T-helper 2 cell treated with Interferon-gamma antibody and Interleukin-4, amounts not matched to agents 100 ng/mL and 5 ng/mL, for 36 hours (primary cell): ENCODE measurements around the gene SPTAN1. TPM values are rescaled to one million over a fixed set of nuclear protein-coding genes. Genes with fewer than 3 reads are reported as not detected.
"Not testable (repeated sequence)": the region's sequence is repeated elsewhere in the genome, so short reads cannot be mapped to it uniquely, and the experiment has no call there.

ENCODE experiments used
- intact Hi-C: fragments of 100-400 bp; cut with micrococcal nuclease; formaldehyde crosslinking; loops from one replicate; pipeline ENCODE4 v1.15.1; 2023
- total RNA-seq: library from RNA; stranded (reverse); gene quantifications from 2 replicates; pipeline ENCODE4 v1.2.3, GENCODE V29; 2022

SPTAN1 gene
- total RNA-seq, 1 donor from 2014 or later = 333 TPM

- intact Hi-C loops = no loop called here
Measured at GRCh38 chr9:128629852-128630545, 77.6 kb downstream of the SPTAN1 start.

GRCh38 chr9:128631636-128632035, 79.2 kb downstream of the SPTAN1 start:
- intact Hi-C loops = no loop called here

DNA sequence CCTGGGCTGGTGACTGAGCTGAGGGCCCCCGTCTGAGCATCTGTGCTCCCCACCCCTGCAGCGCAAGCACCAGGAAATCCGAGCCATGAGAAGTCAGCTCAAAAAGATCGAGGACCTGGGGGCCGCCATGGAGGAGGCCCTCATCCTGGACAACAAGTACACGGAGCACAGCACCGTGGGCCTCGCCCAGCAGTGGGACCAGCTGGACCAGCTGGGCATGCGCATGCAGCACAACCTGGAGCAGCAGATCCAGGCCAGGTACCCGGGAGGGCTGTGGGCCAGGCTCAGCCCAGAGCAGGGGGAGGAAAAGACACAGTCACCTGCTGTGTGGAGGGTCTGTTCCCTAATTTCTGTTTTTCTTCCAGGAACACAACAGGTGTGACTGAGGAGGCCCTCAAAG, 79.7 kb downstream of the SPTAN1 start:
- intact Hi-C loops = no loop called here

DNA sequence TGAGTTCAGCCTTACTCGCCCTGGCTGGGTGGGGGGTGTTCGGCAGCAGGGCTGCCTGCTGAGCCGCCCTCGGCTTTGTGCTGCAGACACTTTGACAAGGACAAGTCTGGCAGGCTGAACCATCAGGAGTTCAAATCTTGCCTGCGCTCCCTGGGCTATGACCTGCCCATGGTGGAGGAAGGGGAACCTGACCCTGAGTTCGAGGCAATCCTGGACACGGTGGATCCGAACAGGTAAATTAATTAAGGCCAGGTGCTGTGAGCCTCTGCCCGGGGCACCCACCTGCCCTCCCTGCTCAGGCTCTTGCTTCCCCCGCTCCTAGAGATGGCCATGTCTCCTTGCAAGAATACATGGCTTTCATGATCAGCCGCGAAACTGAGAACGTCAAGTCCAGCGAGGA, 80.1 kb downstream of the SPTAN1 start:
- intact Hi-C loops = no loop called here

DNA sequence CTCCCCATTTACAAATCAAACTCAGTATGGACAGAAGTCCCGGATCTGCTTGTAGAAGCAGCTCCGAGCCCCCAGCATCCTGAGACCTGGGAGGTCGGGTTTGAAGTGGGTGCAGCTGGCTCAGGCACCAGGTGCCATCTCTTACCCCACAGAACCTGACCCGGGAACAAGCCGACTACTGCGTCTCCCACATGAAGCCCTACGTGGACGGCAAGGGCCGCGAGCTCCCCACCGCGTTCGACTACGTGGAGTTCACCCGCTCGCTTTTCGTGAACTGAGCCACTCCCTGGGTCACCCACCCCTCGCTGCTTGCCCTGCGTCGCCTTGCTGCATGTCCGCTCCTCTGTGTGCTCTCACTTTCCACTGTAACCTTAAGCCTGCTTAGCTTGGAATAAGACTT, 80.7 kb downstream of the SPTAN1 start:
- intact Hi-C loops = no loop called here

DNA sequence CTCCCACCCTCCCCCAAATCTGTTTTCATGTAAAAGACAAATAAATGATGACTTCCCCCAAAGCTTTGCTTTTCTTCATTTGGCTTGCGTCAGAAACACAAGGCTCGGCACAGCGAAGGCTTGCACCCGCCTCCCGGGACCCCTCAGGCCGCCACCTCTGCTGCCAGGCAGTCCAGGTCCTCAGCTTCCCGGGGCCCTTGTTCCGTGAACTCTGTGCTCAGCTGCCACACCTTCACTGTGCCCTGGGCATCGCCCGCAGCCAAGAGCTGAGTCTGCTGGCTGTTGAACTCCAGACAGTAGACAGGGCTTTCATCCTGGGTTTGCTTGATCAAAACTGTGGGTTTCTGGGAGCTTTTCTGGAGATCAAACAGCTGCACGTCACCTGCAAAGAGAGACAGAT, 81.2 kb downstream of the SPTAN1 start:
- intact Hi-C loops = no loop called here

DNA sequence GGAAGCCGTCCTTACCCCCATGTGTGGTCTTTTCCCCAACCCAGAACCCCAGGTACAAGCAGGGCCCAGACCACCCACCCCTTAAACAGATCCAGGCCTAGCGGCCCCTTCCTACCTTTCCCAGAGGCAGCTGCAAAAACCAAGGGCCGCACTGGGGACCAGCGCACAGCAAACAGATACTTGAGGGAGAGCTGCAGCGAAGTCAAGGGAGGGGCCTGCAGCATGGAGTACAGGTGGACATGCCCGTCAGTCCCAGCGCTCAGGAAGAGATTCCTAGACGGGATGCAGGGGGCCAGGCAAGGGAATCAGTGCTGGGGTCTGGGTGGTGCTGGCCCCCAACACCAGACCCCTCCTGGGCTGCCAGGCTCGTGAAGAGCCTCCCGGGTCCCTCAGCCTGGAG, 81.7 kb downstream of the SPTAN1 start:
- intact Hi-C loops = no loop called here

DNA sequence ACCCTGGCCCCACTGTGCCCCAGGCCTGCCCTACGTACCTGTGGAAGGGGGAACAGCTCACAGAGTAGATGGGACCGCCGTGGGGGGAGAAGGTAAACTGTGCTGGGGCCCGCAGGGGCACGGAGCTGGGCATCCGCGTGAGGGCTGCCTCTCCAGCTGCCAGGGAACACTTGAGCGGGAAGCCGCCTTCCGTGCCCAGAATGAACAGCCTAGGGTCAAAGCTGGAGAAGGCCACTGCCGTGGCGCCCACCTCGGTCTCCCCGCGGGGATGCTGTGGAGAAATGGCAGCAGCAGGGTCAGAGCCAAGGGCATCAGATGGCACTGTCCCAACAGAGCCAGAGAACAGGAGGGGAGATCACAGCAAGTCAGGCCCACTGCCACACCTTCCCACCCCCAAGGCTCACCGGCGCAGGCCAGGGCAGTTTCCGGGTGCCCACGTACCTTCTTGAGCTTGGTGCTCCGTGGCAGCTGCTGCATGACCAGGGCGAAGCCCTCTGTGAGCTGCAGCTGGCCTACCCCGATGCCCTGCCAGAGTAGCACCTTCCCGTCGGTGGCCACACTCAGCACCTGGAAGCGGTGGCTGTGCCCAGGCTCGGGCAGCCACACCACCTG, 82.4 kb downstream of the SPTAN1 start:
- intact Hi-C loops = no loop called here

- intact Hi-C loops = no loop called here
Measured at GRCh38 chr9:128635266-128636023, 83.1 kb downstream of the SPTAN1 start.

GRCh38 chr9:128636024-128636390, 83.6 kb downstream of the SPTAN1 start:
- intact Hi-C loops = no loop called here

DNA sequence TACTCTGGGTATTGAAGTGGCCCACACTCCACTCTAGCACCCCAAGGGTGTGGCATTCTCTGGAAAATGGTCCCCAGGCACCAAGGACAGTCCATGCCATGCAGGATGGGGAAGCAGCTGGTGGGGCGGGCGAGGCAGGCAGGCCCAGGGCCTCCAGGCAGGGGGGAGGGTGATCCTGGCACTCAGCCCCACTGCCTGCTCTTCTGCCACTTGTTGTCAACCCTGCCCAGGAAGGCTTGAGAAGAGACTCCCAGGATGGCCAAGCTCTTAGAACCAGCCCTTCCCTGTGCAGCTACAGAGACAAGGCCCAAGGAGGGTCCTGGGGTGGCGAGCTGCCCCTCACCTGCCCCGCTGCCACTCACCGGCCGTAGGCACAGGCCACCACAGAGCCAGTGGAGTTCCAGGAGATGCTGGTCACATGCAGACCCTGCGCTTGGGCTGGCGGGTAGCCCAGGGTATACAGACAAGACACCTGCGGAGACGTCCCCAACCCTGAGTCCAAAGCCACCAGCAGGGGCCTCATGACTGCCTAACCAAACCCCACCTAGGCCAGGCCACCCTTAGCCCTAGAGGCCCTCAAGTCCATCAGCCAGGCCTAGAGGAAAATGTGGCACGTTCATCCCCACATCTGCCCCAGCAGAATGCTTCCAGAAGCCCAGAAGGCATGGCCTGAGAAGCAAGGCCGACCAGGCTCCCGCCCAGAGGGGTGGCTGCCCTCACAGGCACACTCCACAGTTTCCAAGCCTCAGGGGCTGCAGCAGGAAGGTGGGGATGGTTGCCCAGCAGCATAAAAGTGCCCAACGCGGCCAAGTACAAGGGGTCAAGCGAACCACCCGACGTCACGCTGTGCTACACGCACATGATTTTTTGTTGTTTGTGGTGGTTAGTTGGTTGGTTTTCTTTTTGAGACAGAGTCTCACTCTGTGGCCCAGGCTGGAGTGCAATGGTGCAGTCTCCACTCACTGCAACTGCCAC, 84.5 kb downstream of the SPTAN1 start:
- intact Hi-C loops = no loop called here

GRCh38 chr9:128637656-128638055, 85.3 kb downstream of the SPTAN1 start:
- intact Hi-C loops = no loop called here

DNA sequence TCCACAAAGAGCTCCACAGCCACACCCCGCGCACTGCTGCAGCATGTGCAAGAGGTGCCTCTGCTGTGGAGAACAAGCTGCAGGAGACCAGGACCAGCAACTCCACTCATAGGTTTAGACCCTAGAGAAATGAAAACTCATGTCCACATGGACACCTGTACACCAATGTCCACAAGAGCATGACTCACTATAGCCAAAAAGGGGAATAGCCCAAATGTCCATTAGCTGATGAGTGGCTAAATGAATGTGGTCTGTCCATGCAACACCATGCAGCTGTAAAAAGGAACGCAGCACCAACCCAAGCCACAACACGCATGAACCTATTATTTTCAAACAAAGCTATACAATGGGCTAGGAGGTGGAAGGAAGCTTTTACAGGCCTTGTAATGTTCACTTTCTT, 86.2 kb downstream of the SPTAN1 start:
- intact Hi-C loops = no loop called here

DNA sequence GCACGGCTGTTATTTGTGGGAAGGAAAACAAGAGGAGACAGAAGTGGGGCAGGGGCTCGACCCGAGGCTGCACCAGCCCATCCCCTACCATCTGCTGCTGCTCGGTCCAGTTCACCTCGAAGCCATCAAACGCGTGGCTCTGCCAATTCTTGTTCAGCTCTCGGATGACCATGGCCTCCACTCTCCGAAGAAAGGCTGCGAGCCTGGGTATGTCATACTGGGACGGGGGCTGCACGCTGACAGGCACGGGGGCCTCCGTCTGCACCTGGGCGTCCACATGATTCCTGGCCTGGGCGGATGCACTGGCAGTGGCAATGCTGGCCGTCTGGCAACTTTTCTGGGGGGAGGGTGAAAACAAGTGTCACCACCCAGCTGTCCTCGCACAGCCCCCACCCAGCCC, 88.2 kb downstream of the SPTAN1 start:
- intact Hi-C loops = no loop called here

DNA sequence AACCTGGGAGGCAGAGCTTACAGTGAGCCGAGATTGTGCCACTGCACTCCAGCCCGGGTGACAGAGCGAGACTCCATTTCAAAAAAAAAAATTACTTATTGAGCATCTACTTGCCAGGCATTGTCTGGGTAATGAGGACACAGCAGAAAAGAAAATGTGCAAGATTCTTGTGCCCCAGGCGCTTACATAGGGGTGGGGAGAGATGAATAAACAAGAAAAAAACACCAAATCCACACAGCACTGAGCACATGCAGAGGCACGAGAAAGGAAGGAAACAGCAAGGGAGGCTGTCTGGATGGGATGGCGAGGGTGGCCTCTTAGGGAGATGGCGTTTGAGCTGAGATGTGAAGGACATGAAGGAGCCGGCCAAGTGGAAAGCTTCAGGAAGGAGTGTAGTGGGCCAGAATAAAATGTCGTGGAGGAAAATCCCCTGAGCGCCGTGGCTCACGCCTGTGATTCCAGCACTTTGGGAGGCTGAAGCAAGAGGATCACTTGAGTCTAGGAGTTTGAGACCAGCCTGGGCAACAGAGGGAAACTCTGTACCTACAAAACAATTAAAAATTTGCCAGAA, 90.4 kb downstream of the SPTAN1 start:
- intact Hi-C loops = no loop called here

DNA sequence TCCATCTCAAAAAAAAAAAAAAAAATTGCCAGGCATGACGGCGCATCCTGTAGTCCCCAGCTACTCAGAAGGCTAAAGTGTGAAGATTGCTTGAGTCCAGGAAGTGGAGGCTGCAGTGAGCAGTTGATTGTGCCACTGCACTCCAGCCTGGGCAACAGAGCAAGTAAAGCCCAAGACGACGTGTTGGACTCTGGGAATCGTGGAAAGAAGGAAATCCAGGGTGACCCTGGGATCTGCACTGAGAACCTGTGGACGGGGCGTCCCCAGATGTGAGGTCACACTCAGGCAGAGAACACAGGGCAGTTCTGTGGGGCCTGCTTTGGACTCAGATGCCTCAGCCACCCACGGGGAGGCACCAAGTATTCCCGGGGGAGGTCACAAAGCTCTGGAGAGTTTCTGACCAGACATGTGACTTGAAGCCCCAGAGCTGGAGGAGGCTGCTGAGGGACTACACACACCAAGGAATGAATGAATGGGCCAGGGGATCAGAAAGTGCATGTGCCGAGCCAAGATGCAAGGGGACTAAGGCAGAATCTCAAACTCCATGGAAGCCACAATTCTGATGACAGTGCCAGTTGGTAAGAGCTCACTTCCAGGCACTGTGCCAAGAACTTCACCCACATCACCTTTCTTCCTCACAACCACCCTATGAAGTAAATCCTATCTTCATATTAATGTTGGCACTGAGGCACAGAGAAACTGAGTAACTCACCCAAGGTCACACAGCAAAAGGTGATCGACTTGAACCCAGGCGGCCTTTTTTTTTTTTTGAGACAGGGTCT, 91.3 kb downstream of the SPTAN1 start:
- intact Hi-C loops = no loop called here

DNA sequence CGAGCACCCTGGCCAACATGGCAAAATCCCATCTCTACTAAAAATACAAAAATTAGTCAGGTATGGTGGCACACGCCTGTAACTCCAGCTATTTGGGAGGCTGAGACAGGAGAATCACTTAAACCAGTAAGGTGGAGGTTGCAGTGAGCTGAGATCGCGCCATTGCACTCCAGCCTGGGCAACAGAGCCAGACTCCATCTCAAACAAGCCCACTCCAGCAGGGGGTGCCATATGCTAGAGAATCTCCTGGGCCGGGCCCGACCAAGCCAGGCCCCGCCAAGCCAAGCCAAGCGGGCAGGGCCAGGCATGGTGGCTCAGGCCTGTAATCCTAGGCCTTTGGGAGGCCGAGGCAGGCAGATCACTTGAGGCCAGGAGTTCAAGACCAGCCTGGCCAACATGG, 95.8 kb downstream of the SPTAN1 start:
- intact Hi-C loops = not testable (repeated sequence)

GRCh38 chr9:128651798-128652197, 99.4 kb downstream of the SPTAN1 start:
- intact Hi-C loops = no loop called here

DNA sequence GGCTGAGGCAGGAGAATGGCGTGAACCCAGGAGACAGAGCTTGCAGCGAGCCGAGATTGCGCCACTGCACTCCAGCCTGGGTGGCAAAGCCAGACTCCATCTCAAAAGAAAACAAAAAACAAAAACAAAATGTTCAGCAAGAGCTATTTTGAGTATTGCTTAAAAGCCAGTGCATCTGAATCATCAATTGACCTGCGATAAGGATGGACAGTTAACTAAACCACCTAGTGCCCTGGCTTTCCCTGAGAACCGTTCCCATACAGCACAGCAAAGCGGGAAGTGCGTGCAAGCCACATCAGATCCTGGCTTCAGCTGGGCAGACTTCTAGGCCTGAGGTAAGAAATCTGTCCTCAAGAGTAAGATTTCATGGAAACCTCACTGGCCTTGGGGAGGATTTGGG, 101.5 kb downstream of the SPTAN1 start:
- intact Hi-C loops = no loop called here

GRCh38 chr9:128654481-128654880, 102.1 kb downstream of the SPTAN1 start:
- intact Hi-C loops = no loop called here
